ENCODE results near the gene LIFR.

GRCh38 chr5:38515092-38515491 is 41.4 kb downstream of the LIFR start:
- TF ChIP-seq CTCF (conservative IDR thresholded peaks at IDR 0.05 in 1 of 2, IDR thresholded peaks at IDR 0.05 in 1 of 2; ENCODE audit: low read depth in 1 of 2, low read length in 2 of 2): no peak
- no peak for TF ChIP-seq EZH2 (IDR thresholded peaks at IDR 0.05; ENCODE audit: low read length, missing control alignments)
